GM10266 (cell line): ENCODE results near the gene TRPV5.

Experiments
- DNase-seq: peaks from one replicate; pipeline ENCODE4 v3.0.0; 2012; ENCODE audit errors: extremely low spot score
- TF ChIP-seq, protein P1 (sequence below): IDR thresholded peaks from 2 replicates; pipeline ENCODE4 v1.5.1; 2012; ENCODE audit warnings: mild to moderate bottlenecking, low read depth; ENCODE audit not compliant: control insufficient read depth, insufficient read depth; ENCODE audit errors: missing control alignments

The TRPV5 gene

DNA sequence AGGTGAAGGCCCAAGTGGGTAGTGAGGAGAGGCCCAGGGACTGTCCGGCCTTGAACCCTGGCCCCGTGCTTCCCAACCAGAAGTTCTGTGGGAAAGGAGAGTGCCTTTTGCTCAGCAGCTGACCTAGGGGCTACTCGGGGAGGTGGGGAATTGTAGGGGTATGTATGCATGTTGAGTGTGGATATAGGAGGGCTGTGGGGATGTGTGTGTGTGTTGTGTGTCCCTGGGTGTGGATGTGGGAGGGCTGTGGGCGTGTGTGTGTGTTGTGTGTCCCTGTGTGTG, 66.5 kb downstream of the TRPV5 start:
- TF ChIP-seq, protein P1, sequence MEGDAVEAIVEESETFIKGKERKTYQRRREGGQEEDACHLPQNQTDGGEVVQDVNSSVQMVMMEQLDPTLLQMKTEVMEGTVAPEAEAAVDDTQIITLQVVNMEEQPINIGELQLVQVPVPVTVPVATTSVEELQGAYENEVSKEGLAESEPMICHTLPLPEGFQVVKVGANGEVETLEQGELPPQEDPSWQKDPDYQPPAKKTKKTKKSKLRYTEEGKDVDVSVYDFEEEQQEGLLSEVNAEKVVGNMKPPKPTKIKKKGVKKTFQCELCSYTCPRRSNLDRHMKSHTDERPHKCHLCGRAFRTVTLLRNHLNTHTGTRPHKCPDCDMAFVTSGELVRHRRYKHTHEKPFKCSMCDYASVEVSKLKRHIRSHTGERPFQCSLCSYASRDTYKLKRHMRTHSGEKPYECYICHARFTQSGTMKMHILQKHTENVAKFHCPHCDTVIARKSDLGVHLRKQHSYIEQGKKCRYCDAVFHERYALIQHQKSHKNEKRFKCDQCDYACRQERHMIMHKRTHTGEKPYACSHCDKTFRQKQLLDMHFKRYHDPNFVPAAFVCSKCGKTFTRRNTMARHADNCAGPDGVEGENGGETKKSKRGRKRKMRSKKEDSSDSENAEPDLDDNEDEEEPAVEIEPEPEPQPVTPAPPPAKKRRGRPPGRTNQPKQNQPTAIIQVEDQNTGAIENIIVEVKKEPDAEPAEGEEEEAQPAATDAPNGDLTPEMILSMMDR, result no peak
- DNase-seq, result no peak

DNA sequence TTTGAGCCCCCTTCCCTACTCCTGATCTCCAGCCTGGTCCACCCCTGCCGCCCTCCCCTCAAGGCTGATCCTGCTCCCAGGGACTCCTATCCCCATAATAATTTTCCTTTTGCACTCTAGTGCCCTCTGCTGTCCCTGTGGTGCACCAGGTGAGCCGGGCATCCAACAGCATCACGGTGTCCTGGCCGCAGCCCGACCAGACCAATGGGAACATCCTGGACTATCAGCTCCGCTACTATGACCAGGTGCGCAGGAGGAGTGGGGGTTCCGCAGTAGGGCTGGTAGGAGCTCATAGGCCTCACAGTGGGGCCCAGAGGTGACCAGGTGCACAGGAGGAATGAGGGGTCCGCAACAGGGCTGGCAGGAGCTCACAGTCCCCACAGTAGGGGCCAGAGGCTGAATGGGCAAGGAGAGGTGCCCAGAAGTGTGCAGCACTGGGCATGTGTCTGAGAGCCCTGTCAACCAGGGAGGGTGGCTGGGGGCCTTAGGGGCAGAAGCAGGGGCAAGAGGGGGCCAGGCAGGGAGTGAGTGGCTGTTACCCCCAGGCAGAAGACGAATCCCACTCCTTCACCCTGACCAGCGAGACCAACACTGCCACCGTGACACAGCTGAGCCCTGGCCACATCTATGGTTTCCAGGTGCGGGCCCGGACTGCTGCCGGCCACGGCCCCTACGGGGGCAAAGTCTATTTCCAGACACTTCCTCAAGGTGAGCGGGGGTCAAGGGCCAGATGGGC, 67.0 kb downstream of the TRPV5 start:
- no peak for DNase-seq
- TF ChIP-seq, protein P1, result peak; percentile 64

DNA sequence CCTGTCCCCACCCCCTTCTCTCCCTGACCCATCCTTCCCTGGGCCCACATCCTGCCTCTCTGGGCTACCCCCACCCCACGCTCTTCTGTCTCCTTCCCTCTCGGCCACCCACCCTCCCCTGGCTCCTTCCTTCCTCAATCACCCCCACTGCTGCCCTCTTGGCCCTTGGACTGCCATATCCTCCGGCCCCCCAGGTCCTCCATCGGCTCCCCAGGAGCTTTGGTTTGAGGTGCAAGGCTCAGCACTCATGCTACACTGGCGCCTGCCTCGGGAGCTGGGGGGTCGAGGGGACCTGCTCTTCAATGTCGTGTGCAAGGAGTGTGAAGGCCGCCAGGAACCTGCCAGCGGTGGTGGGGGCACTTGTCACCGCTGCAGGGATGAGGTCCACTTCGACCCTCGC, 67.8 kb downstream of the TRPV5 start:
- TF ChIP-seq, protein P1, result no peak
- no peak for DNase-seq

DNA sequence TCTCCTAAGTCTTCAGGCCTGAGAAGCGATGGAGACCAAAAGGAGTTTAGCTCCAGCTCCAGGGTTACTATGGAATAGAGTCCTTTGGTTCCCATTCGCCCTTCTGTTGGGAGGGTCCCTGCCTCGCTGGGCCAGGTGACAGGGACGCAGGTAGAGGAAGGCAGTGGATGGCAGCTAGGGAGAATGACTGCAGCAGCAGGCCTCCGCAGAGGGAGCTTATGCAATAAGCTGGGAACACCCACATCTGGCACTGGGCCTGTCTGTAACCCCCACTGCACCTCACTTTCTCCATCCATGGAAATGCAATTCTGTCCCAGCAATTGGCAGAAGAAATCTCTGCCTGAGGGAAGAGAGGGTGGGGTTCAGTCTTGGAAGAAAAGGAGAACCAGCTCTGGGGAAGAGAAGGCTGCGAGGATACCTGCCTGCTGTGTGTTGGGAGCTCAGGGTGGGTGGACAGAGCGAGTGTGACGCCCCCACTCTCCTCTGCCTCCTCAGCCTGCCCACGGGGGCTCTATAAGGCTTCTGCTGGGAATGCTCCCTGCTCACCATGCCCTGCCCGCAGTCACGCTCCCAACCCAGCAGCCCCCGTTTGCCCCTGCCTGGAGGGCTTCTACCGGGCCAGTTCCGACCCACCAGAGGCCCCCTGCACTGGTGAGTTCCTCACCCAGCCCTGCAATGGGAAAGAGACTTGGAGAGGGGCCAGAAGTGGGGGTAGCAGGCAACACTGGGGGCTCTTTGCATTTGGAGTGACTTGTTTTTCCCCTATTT, 68.4 kb downstream of the TRPV5 start:
- TF ChIP-seq, protein P1, result no peak
- no peak for DNase-seq

DNA sequence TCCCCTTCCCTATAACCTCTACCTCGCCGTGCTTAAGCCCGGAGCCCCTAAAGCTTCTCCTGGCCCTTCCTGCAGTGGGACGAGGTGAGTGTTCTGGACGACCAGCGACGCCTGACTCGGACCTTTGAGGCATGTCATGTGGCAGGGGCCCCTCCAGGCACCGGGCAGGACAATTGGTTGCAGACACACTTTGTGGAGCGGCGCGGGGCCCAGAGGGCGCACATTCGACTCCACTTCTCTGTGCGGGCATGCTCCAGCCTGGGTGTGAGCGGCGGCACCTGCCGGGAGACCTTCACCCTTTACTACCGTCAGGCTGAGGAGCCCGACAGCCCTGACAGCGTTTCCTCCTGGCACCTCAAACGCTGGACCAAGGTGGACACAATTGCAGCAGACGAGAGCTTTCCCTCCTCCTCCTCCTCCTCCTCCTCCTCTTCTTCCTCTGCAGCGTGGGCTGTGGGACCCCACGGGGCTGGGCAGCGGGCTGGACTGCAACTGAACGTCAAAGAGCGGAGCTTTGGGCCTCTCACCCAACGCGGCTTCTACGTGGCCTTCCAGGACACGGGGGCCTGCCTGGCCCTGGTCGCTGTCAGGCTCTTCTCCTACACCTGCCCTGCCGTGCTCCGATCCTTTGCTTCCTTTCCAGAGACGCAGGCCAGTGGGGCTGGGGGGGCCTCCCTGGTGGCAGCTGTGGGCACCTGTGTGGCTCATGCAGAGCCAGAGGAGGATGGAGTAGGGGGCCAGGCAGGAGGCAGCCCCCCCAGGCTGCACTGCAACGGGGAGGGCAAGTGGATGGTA, 69.5 kb downstream of the TRPV5 start:
- DNase-seq, result no peak
- TF ChIP-seq, protein P1, result no peak

DNA sequence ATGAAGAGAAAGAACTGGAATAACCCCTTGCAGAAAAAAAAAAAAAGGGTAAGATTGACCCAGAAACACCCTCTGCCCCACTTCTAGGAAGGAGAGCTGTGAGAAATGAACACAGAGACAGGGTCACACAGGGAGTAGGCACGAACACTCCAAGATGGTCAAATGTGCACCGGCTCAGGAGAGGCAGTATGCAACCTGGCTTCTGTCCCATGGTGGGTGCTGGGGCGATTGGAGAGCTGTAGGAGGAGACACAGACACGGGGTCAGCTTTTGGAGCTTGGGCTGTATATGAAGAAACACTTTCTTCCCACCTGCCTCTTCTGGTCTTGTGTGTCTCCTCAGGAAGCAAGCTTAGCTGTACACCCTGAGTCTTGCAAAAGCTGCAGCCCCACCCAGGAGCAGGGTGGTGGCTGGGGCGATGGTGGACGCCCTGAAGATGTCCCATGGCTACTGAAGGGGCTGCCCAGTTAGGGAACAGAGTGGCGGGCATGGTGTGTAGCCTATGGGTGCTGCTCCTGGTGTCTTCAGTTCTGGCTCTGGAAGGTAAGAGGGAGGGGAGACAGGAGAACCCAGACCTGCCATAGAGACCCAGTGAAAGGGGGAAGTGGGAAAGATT, 70.7 kb downstream of the TRPV5 start:
- TF ChIP-seq, protein P1, result no peak
- DNase-seq, result no peak
